ENCODE results near the gene HSD11B2.

GRCh38 chr16:67463059-67463458, 32.1 kb downstream of the HSD11B2 start:
- no peak for TF ChIP-seq FOXK2 (IDR thresholded peaks at IDR 0.05)
- TF ChIP-seq TARDBP (IDR thresholded peaks at IDR 0.05), result no peak
- TF ChIP-seq ARNT (IDR thresholded peaks at IDR 0.05), result no peak
- TF ChIP-seq NFRKB (IDR thresholded peaks at IDR 0.05), result no peak
- no peak for TF ChIP-seq FOXA1 (IDR thresholded peaks at IDR 0.05)
- TF ChIP-seq CTBP1 (IDR thresholded peaks at IDR 0.05; ENCODE audit: borderline replicate concordance), result no peak
- TF ChIP-seq SUZ12 (IDR thresholded peaks at IDR 0.05), result no peak
- TF ChIP-seq SP1 (IDR thresholded peaks at IDR 0.05), result no peak
- TF ChIP-seq ELF4 (IDR thresholded peaks at IDR 0.05), result no peak

All from HEK293T (cell line).